Testis (tissue), 2 donors: ENCODE results near the gene PYY.

Source experiments
- CTCF ChIP-seq, 3 experiments: fragments of 450-650 bp in 2 of 3; fragments of 200-600 bp in 1 of 3; sonication (generic) in 1 of 3; IDR thresholded peaks; one replicate each; pipeline ENCODE4 v1.5.1; 2016 to 2019; ENCODE audit warnings: antibody characterized with exemption in 3 of 3, mild to moderate bottlenecking in 2 of 3, moderate library complexity in 1 of 3
- POLR2A ChIP-seq: fragments of 450-650 bp; IDR thresholded peaks from one replicate; pipeline ENCODE4 v1.6.1; 2017; ENCODE audit warnings: antibody characterized with exemption, mild to moderate bottlenecking, moderate library complexity

- TF ChIP-seq POLR2A (no peak), CTCF (IDR thresholded peaks at IDR 0.05) (no peak)
These were observed 22.2 kb upstream of the PYY start for GRCh38 chr17:43975898-43976297.
